ENCODE results near the gene SH3RF1. TPM values are rescaled to one million over a fixed set of nuclear protein-coding genes. Genes with fewer than 3 reads are reported as not detected.

Gene SH3RF1
- total and polyA plus RNA-seq, 10 of the 15 experiments (the other 5 are each of a cell fraction or from before 2014, with no cell fraction given): 4.5 to 22.5 (median 10.4) TPM

DNA sequence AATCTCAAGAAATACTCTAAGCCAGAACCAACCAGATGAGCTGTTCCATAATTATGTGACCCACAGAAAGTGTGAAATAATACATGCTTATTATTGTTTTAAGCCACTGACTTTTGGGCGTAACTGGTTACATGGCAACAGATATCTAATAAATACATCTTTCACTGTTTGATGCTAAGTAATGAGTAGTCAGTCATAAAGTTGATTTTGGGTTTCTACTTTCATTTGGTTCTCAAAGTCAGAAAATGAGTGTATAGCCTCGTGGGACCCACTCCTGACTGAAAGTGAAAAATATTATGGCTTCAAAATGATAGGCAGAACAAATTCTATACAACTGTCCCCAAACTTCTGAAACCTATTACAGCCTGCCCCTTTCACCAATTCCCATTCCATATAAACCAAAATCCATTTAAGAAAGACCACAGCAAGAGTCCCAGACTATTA lies 172.7 kb downstream of the SH3RF1 start (continued):
- TF ChIP-seq, protein P1, sequence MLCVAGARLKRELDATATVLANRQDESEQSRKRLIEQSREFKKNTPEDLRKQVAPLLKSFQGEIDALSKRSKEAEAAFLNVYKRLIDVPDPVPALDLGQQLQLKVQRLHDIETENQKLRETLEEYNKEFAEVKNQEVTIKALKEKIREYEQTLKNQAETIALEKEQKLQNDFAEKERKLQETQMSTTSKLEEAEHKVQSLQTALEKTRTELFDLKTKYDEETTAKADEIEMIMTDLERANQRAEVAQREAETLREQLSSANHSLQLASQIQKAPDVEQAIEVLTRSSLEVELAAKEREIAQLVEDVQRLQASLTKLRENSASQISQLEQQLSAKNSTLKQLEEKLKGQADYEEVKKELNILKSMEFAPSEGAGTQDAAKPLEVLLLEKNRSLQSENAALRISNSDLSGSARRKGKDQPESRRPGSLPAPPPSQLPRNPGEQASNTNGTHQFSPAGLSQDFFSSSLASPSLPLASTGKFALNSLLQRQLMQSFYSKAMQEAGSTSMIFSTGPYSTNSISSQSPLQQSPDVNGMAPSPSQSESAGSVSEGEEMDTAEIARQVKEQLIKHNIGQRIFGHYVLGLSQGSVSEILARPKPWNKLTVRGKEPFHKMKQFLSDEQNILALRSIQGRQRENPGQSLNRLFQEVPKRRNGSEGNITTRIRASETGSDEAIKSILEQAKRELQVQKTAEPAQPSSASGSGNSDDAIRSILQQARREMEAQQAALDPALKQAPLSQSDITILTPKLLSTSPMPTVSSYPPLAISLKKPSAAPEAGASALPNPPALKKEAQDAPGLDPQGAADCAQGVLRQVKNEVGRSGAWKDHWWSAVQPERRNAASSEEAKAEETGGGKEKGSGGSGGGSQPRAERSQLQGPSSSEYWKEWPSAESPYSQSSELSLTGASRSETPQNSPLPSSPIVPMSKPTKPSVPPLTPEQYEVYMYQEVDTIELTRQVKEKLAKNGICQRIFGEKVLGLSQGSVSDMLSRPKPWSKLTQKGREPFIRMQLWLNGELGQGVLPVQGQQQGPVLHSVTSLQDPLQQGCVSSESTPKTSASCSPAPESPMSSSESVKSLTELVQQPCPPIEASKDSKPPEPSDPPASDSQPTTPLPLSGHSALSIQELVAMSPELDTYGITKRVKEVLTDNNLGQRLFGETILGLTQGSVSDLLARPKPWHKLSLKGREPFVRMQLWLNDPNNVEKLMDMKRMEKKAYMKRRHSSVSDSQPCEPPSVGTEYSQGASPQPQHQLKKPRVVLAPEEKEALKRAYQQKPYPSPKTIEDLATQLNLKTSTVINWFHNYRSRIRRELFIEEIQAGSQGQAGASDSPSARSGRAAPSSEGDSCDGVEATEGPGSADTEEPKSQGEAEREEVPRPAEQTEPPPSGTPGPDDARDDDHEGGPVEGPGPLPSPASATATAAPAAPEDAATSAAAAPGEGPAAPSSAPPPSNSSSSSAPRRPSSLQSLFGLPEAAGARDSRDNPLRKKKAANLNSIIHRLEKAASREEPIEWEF (IDR thresholded peaks at IDR 0.05; ENCODE audit: insufficient replicate concordance, low read depth, low read length): no peak
- TF ChIP-seq TCF7 (IDR thresholded peaks at IDR 0.05; ENCODE audit: borderline replicate concordance) (no peak), RFX5 (IDR thresholded peaks at IDR 0.05; ENCODE audit: low read depth, low read length) (no peak), LARP7 (IDR thresholded peaks at IDR 0.05) (no peak), POLR2A (IDR thresholded peaks at IDR 0.05; ENCODE audit: low read depth, low read length) (no peak), EP300 (IDR thresholded peaks at IDR 0.05; ENCODE audit: borderline replicate concordance in 1 of 2, control insufficient read depth in 1 of 2, low read depth in 2 of 2, low read length in 2 of 2) (peak; percentile 73 to 87; a peak in 3 of 4 replicates), EZH2 (IDR thresholded peaks at IDR 0.05; ENCODE audit: borderline replicate concordance, control insufficient read depth, low read depth, low read length) (no peak), IKZF2 (IDR thresholded peaks at IDR 0.05) (peak; percentile 84 to 87), RELA (IDR thresholded peaks at IDR 0.05; ENCODE audit: borderline replicate concordance, partially characterized antibody) (no peak), BACH1 (IDR thresholded peaks at IDR 0.05; ENCODE audit: borderline replicate concordance) (no peak), SIX5 (IDR thresholded peaks at IDR 0.05; ENCODE audit: low read depth, low read length, severe bottlenecking) (no peak), CBFB (IDR thresholded peaks at IDR 0.05; ENCODE audit: low read depth) (peak; percentile 52; the same call in 1 of the 2 replicates), SP1 (IDR thresholded peaks at IDR 0.05; ENCODE audit: low read depth, low read length) (peak; percentile 8), KAT2A (conservative IDR thresholded peaks at IDR 0.05; ENCODE audit: control insufficient read depth, low read depth, low read length) (no peak), YBX1 (IDR thresholded peaks at IDR 0.05) (no peak)
- TF ChIP-seq, protein P2, sequence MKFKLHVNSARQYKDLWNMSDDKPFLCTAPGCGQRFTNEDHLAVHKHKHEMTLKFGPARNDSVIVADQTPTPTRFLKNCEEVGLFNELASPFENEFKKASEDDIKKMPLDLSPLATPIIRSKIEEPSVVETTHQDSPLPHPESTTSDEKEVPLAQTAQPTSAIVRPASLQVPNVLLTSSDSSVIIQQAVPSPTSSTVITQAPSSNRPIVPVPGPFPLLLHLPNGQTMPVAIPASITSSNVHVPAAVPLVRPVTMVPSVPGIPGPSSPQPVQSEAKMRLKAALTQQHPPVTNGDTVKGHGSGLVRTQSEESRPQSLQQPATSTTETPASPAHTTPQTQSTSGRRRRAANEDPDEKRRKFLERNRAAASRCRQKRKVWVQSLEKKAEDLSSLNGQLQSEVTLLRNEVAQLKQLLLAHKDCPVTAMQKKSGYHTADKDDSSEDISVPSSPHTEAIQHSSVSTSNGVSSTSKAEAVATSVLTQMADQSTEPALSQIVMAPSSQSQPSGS (IDR thresholded peaks at IDR 0.05; ENCODE audit: low read length): peak; percentile 36
- TF ChIP-seq, protein P3, sequence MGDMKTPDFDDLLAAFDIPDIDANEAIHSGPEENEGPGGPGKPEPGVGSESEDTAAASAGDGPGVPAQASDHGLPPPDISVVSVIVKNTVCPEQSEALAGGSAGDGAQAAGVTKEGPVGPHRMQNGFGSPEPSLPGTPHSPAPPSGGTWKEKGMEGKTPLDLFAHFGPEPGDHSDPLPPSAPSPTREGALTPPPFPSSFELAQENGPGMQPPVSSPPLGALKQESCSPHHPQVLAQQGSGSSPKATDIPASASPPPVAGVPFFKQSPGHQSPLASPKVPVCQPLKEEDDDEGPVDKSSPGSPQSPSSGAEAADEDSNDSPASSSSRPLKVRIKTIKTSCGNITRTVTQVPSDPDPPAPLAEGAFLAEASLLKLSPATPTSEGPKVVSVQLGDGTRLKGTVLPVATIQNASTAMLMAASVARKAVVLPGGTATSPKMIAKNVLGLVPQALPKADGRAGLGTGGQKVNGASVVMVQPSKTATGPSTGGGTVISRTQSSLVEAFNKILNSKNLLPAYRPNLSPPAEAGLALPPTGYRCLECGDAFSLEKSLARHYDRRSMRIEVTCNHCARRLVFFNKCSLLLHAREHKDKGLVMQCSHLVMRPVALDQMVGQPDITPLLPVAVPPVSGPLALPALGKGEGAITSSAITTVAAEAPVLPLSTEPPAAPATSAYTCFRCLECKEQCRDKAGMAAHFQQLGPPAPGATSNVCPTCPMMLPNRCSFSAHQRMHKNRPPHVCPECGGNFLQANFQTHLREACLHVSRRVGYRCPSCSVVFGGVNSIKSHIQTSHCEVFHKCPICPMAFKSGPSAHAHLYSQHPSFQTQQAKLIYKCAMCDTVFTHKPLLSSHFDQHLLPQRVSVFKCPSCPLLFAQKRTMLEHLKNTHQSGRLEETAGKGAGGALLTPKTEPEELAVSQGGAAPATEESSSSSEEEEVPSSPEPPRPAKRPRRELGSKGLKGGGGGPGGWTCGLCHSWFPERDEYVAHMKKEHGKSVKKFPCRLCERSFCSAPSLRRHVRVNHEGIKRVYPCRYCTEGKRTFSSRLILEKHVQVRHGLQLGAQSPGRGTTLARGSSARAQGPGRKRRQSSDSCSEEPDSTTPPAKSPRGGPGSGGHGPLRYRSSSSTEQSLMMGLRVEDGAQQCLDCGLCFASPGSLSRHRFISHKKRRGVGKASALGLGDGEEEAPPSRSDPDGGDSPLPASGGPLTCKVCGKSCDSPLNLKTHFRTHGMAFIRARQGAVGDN (IDR thresholded peaks at IDR 0.05): no peak
- TF ChIP-seq, protein P4, sequence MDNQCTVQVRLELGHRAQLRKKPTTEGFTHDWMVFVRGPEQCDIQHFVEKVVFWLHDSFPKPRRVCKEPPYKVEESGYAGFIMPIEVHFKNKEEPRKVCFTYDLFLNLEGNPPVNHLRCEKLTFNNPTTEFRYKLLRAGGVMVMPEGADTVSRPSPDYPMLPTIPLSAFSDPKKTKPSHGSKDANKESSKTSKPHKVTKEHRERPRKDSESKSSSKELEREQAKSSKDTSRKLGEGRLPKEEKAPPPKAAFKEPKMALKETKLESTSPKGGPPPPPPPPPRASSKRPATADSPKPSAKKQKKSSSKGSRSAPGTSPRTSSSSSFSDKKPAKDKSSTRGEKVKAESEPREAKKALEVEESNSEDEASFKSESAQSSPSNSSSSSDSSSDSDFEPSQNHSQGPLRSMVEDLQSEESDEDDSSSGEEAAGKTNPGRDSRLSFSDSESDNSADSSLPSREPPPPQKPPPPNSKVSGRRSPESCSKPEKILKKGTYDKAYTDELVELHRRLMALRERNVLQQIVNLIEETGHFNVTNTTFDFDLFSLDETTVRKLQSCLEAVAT (IDR thresholded peaks at IDR 0.05): no peak

All from GM12878 (cell line).